ENCODE data around the gene UBA5.
A peak's percentile ranks its signal among the peaks of the same experiment; 100 is the strongest.
"Not testable (repeated sequence)": the region's sequence is repeated elsewhere in the genome, so short reads cannot be mapped to it uniquely, and the experiment has no call there.

The UBA5 gene

DNA sequence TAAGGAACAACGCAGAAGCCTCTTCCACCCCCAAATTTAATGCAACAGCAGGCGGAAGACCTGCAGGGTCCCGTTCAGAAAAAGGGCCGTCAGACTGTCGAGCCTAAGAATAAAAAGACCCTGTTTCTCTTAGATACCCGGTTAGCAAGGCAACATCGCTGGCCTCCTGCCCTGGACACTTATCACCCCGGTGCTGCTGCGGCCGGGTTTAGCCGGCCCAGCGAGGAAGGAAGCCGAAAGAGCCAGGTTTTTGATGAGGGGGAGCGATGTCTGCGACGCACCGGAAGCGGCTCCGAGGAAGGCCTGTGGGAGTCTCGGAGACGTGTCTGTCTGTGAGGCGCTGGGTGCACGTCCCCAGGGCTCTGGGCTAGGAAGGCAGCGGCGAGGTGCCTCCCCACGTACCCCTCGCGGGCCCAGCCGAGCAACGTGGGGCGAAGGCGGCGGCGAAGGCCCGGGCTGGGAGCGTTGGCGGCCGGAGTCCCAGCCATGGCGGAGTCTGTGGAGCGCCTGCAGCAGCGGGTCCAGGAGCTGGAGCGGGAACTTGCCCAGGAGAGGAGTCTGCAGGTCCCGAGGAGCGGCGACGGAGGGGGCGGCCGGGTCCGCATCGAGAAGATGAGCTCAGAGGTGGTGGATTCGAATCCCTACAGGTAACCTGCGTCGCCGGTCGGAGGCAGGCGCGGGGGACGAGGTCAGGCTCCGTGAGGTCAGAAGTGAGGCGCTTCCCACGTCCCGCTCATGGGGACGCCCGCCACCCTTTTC is at the start of gene UBA5:
TSS of gene UBA5 (plus strand) at position 278 of the 759 bp plus-strand sequence. CDS start at position 487, 209 bp downstream.
- peak; percentile 83 for DNase-seq (ENCODE audit: low spot score)

DNA sequence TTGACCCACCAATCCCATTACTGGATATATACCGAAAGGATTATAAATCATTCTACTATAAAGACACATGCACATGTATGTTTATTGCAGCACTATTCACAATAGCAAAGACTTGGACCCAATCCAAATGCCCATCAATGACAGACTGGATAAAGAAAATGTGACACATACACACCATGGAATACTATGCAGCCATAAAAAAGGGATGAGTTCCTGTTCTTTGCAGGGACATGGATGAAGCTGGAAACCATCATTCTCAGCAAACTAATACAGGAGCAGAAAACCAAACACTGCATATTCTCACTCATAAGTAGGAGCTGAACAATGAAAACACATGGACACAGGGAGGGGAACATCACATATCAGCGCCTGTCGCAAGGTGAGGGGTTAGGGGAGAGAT is 44.8 kb upstream of the UBA5 start:
- DNase-seq (ENCODE audit: low spot score) = not testable (repeated sequence)

- DNase-seq (ENCODE audit: low spot score) = no peak
These were observed 44.2 kb upstream of the UBA5 start for GRCh38 chr3:132615881-132616280.

DNA sequence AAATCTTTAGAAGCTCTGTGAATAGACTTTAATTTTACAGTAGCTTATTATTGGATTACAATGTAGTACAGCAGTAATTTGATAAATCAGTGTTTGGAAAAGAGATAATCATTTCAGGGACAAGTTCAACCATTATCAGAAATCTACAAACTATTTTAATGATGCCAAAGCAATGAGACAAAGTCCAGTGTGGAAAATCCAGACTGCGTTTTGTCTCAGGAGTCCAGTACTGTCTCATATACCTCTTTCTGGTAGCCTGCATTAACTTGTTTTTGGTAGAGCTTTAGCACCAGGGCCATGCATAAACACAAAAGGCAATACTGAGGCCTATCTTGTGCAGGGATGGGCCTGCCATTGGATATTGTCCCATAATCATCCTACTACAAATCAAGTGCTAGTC is 43.3 kb upstream of the UBA5 start:
- DNase-seq (ENCODE audit: low spot score) = no peak

DNA sequence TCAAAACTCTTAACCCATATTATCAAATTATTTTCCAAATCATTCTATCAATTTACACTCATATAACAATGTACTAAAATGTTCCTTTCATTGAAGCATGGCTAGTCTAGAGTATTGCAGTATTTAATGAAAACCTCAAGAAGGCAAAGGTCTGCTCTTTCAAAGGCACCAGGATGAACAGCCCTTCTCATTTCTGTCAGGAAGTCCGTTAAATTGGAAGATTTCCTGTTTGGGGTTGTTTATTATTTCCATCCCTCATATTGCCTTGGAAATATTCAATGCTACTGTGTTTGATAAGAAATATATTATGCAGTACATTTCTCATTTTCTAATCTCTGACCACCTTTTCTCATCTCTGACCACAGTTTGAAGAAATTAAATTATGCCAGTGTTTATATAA is 38.0 kb upstream of the UBA5 start:
- no peak for DNase-seq (ENCODE audit: low spot score)

DNA sequence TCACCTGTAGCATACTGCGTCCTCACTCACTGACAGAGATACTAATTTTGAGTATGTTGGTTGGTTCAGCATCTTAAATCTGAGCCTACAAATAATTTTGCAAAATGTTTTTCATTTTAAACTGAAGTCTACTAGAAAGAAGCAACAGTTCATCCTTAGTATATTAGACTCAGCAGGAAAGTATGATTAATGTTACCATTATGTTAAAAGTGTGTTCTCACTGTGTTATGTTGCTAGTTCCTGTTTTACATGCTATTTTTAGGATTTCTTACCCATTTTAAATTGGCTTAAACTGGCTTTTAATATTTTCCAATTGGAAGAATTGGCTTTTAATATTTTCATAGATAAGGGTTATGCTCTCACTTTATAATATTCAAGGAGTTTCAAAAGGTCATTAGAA is 37.4 kb upstream of the UBA5 start:
- no peak for DNase-seq (ENCODE audit: low spot score)

DNA sequence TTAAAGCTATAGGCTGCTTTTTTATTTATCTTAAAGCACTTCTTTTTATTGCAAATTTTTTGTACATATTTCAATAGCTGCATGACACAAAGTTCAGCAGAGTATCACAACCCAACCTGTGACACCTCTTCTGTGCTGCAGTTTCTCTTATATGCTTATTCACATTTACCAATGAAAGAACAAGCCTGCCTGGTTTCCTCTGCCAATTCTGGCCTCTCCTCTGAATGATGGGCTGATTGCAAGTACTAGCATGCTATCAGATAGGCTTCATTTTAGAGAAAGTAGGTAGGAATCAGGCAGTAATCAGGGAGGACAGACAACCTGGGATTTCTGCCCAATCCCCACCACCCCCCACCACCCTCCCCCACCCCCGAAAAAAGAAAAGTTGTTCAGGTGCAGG is 36.5 kb upstream of the UBA5 start:
- no peak for DNase-seq (ENCODE audit: low spot score)

DNA sequence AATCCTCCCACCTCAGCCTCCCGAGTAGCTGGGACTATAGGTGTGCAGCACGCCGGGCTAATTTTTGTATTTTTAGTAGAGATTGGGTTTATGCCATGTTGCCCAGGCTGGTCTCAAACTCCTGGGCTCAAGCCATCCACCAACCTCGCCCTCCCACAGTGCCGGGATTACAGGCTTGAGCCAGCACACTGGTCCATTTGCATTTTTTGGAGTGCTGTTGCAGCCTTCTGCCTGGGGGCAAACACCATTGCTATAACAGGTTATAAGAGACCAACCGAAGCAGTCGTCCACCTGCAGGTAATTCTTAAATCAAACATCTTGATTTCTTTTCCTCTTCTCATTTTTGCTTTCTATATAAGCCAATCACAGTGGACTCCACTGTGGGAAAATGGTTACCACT is 35.3 kb upstream of the UBA5 start:
- DNase-seq (ENCODE audit: low spot score) = no peak

DNA sequence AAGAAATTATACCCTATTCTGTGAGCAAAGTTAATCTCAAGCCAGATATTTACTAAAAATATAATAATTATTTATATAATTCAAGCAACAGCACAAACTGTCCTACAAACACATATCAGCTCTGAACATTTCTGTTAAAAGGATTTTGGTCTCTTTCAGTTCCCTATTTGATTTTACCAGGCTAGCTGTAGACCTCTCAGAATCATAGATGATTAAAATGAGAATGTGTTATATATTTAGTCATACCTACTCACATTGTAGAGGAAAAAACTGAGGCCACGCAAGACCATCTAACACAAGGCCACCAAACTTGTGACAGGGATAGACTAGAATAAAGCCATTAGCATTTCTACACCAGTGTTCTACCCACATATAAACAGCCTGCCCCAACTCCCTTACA is 34.5 kb upstream of the UBA5 start:
- DNase-seq (ENCODE audit: low spot score) = no peak

DNA sequence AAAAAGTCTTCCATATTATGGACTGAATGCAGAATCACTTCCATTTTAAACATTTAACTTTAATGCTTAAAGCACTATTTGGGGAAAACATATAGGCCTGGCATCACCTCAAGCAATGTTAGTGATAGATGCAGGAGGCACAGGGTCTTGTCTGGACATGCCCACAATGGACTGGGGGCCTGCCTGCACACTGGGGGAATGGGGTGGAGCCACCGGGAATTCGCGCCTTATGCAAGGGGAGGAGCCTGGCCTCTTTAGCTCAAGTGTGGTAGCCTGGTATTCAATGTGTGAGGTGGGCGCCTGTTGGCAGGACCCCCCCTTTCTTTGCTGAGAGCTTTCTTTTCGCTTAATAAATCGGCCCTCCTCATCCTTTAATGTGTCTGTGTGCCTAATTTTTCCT is 33.2 kb upstream of the UBA5 start:
- DNase-seq (ENCODE audit: low spot score) = no peak

DNA sequence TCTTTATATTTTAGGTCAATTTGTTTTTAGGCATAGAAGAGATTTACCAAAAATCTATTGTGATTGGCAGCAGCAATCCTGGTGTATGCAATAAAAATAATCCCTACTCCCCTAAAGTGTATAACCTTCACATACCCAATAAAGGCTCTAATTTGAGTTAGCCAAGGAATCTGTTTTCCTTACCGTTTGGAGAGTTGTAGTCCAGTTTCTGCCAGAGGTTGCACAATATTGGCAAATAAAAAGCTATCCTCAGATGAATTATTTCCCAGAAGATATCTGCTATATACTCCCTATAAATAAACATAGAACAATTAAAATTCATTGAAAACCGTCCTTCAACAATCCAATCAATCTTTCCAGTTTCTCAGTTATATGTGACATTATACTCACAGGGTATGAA is 32.0 kb upstream of the UBA5 start:
- DNase-seq (ENCODE audit: low spot score) = no peak

GRCh38 chr3:132629928-132630327 is 30.2 kb upstream of the UBA5 start:
- DNase-seq (ENCODE audit: low spot score) = no peak

DNA sequence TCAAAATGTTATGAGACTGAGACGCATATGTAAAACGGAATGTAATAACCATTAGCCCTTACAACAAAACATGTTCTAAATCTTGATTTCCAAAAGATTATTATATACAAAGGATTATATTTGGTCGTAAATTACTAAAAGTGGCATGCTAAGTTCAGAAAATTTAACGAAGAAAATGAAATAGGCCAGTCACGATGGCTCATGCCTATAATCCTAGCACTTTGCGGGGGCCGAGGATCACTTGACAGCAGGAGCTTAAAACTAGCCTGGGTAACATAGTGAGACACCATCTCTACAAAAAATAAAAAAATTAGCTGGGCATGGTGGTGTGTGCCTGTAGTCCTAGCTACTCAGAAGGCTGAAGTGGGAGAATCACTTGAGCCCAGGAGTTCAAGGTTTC is 29.5 kb upstream of the UBA5 start:
- DNase-seq (ENCODE audit: low spot score) = no peak

DNA sequence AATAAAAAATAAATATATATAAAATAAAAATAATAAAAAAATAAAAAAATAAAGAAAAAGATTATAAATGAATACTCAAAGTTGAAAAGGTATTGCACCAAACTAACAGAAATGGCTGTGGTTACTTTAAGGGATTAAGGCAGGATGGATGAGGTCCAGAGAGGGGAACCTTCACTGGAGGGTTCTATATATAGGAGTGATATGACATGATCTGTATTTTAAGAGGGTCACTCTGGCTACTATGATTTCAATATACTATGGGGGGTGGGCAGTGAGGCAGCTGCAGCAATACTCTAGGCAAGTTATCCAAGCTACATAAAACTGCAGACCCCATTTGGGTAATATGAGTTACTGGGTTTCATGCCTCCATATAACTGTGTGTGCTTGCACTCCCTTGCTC is 25.1 kb upstream of the UBA5 start:
- DNase-seq (ENCODE audit: low spot score) = no peak

DNA sequence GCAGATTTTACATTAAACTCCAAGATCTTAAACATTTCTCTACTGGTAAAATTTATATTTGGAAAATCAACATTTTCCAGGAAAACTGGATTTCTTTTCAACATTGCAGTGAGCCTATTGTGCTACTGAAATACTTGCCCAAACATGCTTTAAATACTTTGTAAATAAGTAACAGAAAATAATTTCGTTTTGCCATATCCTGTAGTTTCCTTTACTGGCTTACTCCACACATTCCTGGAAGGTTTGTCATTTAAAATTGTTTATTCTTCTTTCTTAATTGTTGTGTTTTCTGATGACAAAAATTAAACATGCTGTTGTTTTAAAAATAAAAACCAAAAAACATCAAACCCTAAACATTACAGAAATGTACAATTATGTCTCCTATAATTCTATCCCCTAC is 22.5 kb upstream of the UBA5 start:
- no peak for DNase-seq (ENCODE audit: low spot score)

- no peak for DNase-seq (ENCODE audit: low spot score)
These were observed 21.4 kb upstream of the UBA5 start for GRCh38 chr3:132638706-132639105.

- not testable (repeated sequence) for DNase-seq (ENCODE audit: low spot score)
These were observed 18.7 kb upstream of the UBA5 start for GRCh38 chr3:132641427-132641826.

DNA sequence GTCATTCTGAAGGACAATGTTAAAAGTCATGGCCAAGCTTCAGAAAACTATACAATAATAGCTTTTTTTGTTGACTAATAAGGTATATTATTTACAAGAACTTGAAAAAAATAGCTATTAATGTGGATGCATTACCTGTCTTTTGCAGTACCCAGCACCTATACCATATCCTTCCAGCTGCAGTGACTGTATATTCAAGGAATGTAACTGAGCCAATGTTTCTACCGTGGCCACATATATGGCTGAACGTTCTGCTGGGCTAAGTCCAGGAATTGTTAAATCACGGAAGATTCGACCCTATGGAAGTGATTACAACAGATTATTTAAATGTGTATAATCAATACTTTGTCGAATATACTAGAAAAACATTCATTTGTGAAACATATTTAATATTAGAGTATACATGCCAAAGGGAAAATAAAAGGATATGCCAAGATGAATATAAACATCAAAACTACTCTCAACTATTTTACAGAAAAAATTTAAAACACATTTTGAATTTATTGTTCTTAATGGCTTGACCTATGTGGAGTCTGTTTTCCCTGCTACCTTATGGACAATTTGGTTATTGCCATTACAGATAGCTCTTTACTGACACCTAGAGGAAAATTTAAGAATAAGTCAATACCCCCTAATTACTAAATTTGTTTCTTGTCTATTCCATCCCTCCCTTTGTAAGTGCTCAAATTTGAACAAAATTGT is 18.1 kb upstream of the UBA5 start:
- DNase-seq (ENCODE audit: low spot score) = peak; percentile 49

DNA sequence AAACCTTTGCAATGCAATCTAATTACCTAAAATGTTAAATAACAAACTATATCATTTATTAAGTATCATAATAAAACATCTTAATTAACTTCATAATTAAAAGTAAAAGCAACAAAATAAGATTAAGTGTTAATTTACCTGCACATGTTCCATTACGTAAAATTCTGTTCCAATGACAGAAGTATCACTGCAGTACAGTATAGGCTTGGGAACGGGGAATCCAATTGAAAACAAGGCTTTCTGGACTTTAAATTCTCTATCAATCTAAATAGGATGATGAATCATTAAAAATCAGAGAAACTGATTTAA is 17.6 kb upstream of the UBA5 start:
- no peak for DNase-seq (ENCODE audit: low spot score)

- DNase-seq (ENCODE audit: low spot score) = no peak
These were observed 16.8 kb upstream of the UBA5 start for GRCh38 chr3:132643366-132643765.

DNA sequence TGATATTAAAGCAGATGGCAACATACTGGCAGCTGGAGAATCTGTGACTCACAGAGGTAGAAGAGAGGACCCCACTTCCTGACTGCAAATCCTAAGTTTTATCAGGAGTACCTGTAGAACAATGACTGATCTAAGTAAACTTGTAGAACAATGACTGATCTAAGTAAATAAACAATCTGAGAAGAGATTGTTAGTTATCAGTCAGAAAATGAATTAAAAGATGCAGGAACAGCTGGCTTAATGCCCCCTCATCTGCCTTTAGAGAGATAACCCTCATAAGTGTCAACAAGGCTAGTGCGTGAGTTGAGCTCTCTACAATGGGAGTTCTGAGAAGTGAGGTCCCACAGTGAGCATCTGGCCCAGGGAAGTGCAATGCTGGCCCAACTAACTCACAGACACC is 15.1 kb upstream of the UBA5 start:
- no peak for DNase-seq (ENCODE audit: low spot score)

GRCh38 chr3:132650153-132650552 is 10.0 kb upstream of the UBA5 start:
- no peak for DNase-seq (ENCODE audit: low spot score)

GRCh38 chr3:132652640-132653270 is 7.4 kb upstream of the UBA5 start:
- DNase-seq (ENCODE audit: low spot score) = no peak

DNA sequence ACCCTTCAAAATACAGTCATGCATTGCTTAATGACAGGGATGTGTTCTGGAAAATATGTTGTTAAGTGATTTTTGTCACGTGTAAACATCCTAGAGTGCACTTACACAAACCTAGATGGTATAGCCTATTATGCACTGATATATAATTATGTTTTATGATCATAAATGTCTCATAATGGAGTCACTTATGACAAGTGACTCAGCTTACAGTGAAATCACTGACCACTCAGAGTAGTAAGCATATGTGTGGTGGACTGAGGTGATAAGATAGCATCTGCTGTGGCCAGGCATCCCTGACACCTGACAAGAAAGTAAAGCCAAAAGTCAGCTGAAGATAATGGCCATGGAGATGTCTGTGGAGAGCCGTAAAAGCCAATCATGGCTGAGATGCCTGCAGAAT is 5.9 kb upstream of the UBA5 start:
- no peak for DNase-seq (ENCODE audit: low spot score)
